NCI-H146 treated with DMSO at 0.1 percent for 48 hours (cell line): ENCODE data around the gene EVL.
"Not testable (repeated sequence)": the region's sequence is repeated elsewhere in the genome, so short reads cannot be mapped to it uniquely, and the experiment has no call there.

Experiments
- DNase-seq: peaks from one replicate; lab custom pipeline; 2025; ENCODE audit not compliant: unreplicated experiment; lab: John Stamatoyannopoulos, UW

EVL gene

DNA sequence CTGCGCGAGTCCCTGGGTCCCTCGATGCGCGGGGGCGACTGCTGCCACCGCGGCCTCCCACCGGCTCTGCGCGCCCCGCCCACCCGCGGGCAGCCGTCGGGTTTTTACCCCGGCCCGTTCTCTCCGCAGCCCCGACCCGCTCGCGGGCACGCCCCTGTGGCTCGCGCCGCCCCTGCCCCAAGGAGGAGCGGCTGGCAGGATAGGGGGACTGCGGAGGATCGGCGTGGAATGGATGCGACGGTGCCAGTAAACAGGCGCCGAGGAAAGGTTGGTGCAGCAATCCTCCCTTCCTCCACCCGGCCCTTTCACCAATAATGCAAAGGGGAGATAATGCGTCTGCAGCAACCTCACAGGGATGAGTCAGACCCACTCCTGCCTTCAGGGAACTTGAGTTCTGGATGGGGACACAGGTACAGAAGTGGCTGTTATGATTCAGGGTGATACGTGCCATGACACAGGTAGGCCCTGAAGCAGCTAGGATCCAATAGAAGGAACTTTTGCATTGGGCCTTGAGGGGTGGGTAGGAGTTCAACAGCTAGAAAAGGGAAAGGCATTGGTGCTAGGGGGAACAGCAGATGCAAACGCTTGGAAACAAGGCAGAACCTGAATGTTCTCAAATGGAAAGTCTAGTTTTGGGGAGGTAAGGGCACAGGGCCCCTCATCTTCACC is 94.8 kb downstream of the EVL start:
- DNase-seq, result no peak

DNA sequence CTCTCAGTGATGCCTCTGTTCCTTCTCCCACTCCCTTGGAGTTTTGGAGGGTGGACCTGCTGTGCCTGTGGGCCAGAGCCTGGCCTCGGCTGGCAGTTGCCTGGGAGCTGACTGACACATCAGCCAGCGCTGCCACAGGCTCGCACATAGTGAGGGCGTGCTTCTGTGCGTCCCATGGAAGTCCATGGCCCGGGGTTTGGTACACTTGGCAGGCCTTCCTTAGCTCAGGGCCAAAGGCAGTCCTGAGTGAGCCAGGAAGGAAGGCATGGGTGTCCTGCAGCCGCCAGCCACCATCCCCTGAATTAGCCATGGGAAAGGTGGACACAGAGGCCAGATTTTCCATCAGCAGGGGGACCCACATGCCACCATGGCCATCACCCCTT is 95.3 kb downstream of the EVL start:
- DNase-seq, result no peak

DNA sequence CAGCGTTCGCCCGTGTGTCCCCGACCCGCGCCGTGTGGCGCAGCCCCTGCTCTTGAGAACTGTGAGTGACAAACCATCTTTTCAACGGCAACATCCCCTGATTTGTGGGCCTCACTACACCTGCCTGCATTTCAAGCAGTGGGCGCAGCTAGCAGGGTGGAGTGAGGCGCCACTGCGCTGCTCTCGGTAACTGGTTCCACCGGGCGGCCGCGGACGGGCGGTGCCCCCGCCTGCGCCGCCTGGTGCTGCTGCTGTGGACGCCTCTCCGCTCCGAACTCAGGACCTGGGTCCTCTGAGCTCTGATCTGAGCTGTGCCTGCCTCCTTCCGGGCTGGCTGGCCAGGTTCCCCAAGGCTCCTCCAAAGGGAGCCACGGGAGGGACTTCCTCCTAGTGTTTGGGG is 100.2 kb downstream of the EVL start:
- DNase-seq, result no peak

DNA sequence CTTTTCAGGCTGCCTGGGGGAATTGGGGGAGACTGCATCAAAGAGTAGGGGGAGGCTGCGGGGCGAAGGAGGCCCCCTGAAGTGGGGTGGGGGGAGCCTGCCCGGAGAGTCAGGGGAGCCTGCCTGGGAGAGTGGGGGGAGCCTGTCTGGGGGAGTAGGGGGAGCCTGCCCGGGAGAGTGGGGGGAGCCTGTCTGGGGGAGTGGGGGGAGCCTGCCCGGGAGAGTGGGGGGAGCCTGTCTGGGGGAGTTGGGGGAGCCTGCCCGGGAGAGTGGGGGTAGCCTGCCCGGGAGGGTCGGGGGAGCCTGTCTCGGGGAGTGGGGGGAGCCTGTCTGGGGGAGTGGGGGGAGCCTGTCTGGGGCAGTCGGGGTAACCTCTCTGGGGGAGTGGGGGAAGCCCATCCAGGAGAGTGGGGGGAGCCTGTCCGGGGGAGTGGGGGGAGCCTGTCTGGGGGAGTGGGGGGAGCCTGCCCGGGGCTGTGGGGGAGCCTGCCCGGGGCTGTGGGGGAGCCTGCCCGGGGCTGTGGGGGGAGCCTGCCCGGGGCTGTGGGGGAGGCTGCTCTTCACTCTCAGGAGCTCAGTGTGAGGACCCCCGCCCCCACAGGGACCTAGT is 100.7 kb downstream of the EVL start:
- DNase-seq, result no peak

DNA sequence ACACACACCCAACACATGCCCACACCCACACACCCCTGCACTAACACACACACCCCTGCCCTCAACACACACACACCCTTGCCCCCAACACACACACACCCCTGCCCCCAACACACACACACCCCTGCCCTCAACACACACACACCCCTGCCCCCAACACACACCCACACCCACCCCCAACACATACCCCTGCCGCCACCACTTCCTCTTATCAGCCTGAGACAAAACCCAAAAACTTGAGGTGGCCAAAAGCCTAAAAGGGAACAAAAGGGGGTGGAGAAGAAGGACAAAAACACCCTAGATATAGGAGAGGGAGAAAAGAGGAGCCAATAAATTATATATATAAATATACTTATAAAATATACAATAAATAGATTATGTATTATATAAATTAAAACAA is 103.3 kb downstream of the EVL start:
- DNase-seq, result no peak

GRCh38 chr14:100170880-100171279 is 105.7 kb downstream of the EVL start:
- no peak for DNase-seq

GRCh38 chr14:100172811-100173210 is 107.6 kb downstream of the EVL start:
- DNase-seq, result no peak

DNA sequence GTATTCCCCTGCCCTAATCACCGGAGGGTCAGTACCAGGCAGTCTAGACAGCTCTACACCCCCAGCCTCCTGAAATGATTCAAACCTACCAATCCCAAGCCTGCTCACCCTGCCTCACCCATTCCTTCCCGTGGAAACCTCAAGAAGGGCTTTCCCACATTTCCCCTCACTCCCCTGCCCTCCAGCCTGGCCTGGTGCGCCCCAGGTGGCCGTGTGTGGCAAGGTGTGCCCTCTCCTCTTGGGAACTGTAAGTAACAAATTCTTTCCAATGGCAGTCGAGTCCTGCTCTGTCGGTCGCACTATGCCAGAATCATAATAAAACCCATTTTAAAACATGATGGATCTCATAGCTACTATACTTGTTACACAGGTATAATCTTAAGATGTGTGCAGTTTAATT is 108.1 kb downstream of the EVL start:
- no peak for DNase-seq

DNA sequence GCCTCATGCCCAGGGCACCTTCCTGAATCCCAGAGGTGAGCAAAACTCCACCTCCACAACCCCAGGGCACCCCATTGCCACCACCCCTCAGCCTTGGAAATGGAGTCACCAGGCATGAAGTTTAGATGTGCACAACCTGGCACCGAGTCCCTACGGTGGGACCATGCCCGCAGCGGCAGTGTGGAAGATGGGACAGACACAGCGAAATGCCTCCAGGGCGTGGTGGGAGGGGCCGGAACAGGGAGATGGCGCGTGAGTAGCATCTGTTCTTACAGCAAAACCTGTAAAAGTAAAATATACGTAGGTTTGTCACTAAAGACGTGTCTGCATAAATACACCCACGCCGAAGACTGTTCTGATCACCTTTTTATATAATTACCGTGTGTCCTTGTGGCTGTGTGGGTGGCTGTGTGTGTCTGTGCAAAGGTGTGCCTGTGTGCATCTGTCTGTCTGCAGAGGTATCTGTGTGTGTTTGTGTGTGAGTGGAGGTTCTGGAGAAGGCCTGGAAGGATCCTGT is 111.6 kb downstream of the EVL start:
- DNase-seq, result no peak

DNA sequence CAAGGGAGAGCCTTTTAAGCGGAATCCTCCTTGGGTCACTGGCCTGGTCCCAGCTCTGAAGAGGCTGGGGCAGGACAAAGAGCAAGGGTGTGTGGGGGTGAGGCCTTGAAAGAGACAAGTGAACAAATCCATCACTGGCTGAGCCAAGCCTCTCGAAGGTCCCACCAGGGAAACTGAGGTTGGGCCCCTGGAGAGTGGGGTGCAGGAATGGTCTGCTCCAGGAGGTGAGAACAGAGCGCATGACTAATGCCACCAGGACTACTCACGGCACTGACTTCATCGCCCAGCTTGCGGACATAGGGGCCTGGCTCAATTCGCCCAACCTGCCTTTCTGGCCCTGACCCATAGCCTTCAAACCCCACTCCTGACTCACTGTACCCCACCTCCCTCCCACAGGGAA is 113.5 kb downstream of the EVL start:
- DNase-seq, result no peak

DNA sequence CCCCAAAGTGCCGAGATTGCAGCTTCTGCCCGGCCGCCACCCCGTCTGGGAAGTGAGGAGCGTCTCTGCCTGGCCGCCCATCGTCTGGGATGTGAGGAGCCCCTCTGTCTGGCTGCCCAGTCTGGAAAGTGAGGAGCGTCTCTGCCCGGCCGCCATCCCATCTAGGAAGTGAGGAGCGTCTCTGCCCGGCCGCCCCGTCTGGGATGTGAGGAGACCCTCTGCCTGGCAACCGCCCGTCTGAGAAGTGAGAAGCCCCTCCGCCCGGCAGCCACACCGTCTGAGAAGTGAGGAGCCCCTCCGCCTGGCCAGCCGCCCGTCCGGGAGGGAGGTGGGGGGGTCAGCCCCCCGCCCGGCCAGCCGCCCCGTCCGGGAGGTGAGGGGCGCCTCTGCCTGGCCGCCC is 115.4 kb downstream of the EVL start:
- not testable (repeated sequence) for DNase-seq

DNA sequence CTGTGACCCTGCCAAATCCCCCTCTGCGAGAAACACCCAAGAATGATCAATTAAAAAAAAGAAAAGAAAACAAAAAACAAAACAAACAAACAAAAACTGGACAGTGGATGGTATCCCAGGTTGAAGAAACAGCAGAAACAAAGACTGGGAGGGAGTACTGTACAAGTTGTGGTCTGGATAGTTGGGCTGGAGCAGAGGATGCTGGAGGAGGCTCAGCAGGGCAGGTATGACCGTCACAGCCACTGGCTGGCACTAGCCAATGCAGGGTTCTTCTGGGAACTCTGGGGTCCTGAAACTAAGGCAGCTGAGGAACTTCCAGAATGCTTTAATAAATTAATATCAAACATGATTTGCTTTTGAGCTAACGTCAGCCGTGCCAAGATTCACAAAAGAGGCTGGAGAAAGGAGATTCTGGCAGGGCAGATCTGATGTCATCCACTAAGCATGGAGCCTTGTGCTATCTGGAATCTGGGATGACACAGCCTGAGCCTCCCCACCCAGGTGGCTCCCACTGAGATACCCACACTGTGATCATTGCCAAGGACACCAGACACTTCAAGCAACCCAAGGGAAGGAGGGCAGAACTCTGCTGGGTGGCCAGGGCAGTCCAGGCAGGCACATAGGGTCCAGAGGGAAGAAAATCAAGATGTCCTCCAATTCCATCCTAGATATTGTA is 116.8 kb downstream of the EVL start:
- not testable (repeated sequence) for DNase-seq

- no peak for DNase-seq
These were observed 122.1 kb downstream of the EVL start for GRCh38 chr14:100187247-100187833.

- no peak for DNase-seq
These were observed 123.3 kb downstream of the EVL start for GRCh38 chr14:100188392-100189030.

DNA sequence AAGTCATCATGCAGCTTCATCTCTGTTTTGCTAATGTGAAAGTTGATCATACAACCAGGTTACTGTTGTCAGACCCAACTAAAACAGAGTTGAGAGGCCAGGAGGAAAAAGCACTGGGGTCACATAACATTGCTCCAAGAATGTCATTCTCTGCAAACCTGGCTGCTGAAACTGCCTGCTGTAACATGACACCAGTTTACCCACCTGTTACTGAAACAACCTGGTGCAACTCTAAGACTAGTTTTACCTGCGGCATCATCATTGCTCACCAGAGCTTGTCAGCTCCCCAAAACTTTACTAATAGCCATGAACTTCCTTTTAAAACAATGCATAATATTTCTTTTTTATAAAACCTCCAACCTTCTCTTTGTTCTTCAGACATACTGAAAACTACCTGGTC is 124.9 kb downstream of the EVL start:
- DNase-seq, result no peak

GRCh38 chr14:100191584-100192249 is 126.5 kb downstream of the EVL start:
- no peak for DNase-seq

- no peak for DNase-seq
These were observed 127.0 kb downstream of the EVL start for GRCh38 chr14:100192250-100192671.

DNA sequence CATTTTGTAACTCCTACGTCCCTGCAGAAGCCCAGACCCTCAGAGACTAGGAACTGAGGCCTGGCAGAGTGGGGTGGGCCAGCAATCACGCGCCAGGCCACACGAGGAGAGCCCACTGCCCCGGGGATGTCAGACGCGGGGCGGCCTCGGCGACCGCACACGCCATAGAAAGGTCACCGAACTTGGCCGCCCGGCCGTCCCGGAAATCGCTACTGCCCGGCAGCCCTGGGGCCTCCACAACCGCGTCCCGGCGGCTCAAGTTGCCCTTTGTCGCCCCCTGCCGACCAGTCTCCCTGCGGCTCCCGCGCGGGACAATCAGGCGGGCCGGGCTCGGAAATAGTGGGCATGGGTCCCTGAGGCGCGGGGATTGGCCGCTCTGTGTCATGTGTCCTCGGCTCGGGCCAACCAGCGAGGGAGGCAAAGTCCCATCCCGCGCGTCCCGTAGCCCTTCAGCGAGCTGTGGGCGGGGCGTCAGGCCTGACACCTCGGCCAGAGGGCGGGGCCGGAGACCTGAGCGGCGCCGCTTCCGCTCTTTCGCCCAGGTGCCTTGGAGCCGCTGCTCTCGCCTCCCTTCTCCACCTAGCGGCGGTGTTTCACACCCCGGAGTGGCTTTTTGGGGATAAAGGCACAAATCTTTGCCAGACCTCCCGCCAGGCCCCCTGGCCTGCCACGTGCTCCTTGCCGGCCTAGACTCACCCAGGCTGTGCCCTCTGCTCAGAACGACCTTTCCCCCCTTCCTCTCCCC is 127.6 kb downstream of the EVL start:
- peak; percentile 91 for DNase-seq
